ENCODE results near the gene TBCD.

The TBCD gene

DNA sequence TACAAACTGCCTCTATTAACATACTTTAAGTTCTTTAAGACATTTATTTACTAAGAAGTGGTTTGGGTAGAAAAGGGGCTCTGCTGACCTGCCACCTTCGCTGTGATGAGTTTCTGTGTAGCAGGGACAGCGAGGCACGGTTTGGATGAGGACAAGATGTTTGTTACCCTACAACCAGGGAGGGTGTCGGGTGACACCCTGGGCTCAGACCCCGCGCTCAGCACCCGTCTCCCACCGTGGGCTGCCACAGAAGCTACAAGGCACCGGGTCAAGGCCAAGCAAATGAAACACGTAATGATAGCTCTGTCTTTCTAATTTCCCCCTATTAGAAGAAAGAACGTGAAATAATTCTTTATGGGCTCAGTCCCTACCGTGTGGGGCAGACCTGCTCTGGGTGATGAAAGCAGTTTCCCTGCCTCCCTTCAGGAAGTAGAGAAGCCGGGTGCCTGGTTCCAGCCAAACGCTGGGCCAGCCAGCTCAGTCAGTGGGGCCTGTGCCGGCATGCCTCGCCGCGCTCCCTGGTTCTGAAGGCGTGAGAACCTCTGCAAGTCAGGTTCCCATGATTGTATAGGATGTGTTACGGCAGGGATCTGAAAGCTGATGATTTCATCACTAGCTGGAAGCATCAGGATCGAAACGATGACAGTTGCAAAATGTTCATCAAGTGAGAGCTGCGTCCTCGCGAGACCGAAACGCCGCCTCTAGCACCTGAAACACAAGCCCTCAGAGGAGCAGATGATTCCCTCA is 84.1 kb downstream of the TBCD start:
- TF ChIP-seq, protein P1, sequence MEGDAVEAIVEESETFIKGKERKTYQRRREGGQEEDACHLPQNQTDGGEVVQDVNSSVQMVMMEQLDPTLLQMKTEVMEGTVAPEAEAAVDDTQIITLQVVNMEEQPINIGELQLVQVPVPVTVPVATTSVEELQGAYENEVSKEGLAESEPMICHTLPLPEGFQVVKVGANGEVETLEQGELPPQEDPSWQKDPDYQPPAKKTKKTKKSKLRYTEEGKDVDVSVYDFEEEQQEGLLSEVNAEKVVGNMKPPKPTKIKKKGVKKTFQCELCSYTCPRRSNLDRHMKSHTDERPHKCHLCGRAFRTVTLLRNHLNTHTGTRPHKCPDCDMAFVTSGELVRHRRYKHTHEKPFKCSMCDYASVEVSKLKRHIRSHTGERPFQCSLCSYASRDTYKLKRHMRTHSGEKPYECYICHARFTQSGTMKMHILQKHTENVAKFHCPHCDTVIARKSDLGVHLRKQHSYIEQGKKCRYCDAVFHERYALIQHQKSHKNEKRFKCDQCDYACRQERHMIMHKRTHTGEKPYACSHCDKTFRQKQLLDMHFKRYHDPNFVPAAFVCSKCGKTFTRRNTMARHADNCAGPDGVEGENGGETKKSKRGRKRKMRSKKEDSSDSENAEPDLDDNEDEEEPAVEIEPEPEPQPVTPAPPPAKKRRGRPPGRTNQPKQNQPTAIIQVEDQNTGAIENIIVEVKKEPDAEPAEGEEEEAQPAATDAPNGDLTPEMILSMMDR (IDR thresholded peaks at IDR 0.05; ENCODE audit: control extremely low read depth, extremely low read depth, low read depth, missing control alignments), result no peak
- POLR2A ChIA-PET, result no interaction called here
- no peak for DNase-seq (ENCODE audit: extremely low spot score)
- CTCF ChIA-PET, result interaction anchor here (2.0 to 2.3 kb wide), 2 partner anchors 14 to 15 kb away, joined by 4 to 9 read pairs; no protein-coding TSS in a partner anchor

DNA sequence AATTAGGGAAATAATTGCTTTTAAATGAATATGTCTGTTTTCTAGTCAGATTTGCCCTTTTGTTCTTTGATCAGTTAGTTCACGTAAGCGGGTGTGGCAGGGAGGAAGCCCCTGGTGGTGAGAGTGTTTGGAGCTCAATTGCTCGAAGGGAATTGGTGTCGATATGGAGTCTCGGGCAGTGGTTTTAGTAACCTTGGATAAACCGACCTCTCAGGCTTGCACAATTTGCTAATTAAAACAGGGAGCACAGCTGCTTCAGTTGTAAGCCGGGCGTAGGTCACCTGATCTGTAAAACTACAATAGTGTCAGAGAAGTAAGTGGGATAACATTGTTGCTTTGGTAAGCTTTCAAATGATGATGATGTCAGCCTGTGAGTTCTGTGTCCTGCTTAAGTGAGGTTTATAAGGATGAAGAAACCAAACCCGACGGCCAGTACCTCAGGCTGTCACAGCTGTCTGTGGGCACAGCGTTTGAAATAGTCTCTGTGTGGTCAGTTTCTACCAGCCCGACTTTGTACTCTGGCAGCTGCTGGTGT is 85.0 kb downstream of the TBCD start:
- no peak for DNase-seq (ENCODE audit: extremely low spot score)
- CTCF ChIA-PET, result interaction anchor here (1.0 to 2.3 kb wide), 2 partner anchors 15 to 36 kb away, joined by 3 to 9 read pairs; no protein-coding TSS in a partner anchor
- POLR2A ChIA-PET, result no interaction called here
- TF ChIP-seq, protein P1 (IDR thresholded peaks at IDR 0.05; ENCODE audit: control extremely low read depth, extremely low read depth, low read depth, missing control alignments), result no peak

DNA sequence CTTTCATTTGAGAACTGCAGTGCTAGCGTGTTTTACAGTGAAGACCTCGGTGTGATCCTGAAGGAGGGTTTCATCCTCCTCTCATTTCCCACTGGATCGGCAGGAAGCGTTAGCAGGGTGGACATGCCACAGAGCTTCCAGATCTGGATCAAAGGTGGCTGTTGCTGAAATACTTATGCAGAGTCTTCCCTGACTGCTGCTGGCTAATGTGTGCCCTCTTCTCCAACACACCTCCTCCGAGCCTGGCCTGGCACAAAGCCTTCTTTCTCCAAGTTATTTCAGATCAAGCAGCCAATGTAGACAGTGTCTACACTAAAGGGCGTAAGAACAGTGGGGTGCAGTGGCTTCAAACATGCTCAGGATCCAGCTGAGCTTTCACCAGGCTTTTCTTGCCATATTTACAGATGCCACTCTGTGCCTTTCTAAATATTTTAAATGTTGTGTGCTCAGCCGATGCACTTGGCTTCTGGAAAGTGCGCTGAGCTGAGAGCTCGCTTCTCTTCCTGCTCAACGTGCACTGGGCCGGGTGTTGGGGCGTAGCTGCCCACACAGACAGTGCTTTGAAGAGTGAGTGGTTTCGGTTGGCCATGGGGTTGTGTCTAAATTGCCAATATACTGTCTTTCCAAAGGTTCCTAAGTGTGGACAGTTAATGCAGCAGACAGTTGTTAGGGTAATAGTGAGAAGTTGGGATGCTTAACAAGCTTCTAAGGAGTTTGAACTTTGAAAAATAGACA is 85.9 kb downstream of the TBCD start:
- ChIA-PET POLR2A (no interaction called here), CTCF (interaction anchor here (1.0 to 2.4 kb wide), 3 partner anchors 15 to 56 kb away, joined by 3 to 7 read pairs (median 3); no protein-coding TSS in a partner anchor)
- no peak for DNase-seq (ENCODE audit: extremely low spot score)
- TF ChIP-seq, protein P1 (IDR thresholded peaks at IDR 0.05; ENCODE audit: control extremely low read depth, extremely low read depth, low read depth, missing control alignments), result no peak

DNA sequence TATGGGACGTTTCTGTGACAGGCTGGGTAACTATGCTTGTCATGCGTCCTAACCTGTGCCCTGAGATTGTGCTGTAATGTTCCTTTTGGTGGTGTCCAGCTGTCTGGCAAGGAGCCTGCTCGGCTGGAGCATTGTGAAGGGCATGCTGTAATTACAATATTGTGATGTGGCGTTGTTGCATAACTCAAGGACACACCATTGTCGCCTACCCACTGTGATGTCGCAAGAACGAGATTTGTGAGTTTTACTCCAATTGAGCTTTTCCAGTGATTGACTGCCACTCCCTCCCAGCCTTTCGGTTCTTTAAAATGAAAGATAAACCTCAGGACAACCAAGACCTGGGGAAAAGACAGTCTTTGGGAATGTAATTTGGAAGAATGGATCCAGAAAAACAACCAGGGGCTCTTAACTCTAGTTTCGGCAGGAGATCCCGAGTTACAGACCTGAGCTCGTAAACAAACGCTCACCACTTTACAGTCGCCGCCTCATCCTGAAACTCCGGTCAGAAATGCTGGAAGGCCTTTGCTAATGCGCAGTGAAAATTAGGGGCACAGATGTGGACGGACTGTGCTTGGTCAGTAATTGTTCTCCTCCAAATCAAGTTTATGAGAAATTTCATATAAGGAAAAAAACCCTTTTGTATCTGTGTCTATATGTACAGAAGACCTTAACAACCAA is 86.7 kb downstream of the TBCD start:
- TF ChIP-seq, protein P1 (IDR thresholded peaks at IDR 0.05; ENCODE audit: control extremely low read depth, extremely low read depth, low read depth, missing control alignments), result no peak
- ChIA-PET POLR2A (no interaction called here), CTCF (interaction anchor here (1.3 to 2.4 kb wide), 3 partner anchors 13 to 57 kb away, joined by 3 to 7 read pairs (median 4); no protein-coding TSS in a partner anchor)
- no peak for DNase-seq (ENCODE audit: extremely low spot score)

DNA sequence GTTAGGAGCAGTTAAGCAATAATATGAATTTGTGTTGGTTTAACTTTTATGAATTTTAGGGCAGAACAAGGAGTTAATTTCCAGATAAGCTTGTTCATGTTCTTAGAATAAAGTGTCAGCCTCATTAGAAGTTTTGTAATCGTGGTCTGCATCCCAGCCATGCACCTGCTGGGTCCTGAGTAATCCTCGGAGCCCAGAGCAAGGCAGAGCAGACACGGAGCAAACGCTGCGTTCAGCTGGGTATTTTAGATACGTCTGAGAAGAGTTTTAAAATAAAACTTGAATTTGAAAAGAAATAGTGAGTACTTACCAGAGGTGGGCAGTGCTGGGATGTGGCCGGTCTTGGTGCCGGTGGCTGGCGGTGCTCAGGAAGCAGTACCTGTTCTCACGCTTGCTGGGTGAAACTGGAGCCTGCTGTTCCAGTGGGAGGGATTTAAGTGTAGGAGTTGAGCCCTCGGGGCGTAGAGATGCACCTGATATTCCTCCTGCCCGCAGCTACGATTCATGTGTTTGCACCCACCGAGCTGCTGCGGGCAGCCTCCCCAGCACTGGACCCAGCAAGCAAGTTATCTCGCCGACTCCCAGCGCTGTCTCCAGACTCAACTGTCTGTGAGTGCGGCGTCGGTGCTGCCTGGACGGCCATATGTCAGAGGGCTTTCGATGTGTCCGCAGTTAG is 87.9 kb downstream of the TBCD start, which contains the start of gene ZNF750:
Gene ZNF750, minus strand, starts transcription at position 406 of the 676 bp plus-strand sequence. CDS start 7,568 bp downstream, outside the sequence.
- POLR2A ChIA-PET, result no interaction called here
- no peak for DNase-seq (ENCODE audit: extremely low spot score)
- TF ChIP-seq, protein P1 (IDR thresholded peaks at IDR 0.05; ENCODE audit: control extremely low read depth, extremely low read depth, low read depth, missing control alignments), result no peak
- CTCF ChIA-PET, result interaction anchor here (0.9 to 2.4 kb wide), 3 partner anchors 11 to 58 kb away, joined by 3 to 7 read pairs (median 4); no protein-coding TSS in a partner anchor
